Measurements from ENCODE around the gene ITIH2. TPM values are rescaled to one million over a fixed set of nuclear protein-coding genes. Genes with fewer than 3 reads are reported as not detected.

Gene ITIH2
- total RNA-seq, 1 donor from 2014 or later: not detected

- peaks cover 20% of the 10 kb centered on the region for H3K4me1 Mint-ChIP-seq
- H3K4me3 Mint-ChIP-seq: no peak overlapping the region
- H3K36me3 Mint-ChIP-seq (ENCODE audit: low read depth): peaks cover 15% of the 10 kb centered on the region
- H3K27me3 Mint-ChIP-seq (ENCODE audit: low read depth): no peaks in the 10 kb centered on the region
- no peaks in the 10 kb centered on the region for H3K9me3 Mint-ChIP-seq
- H3K27ac Mint-ChIP-seq (ENCODE audit: unreplicated experiment): no peak overlapping the region
- DNase-seq (ENCODE audit: low read depth, low spot score): no peak
- TF ChIP-seq CTCF (conservative IDR thresholded peaks at IDR 0.05): no peak
Measured at GRCh38 chr10:7795605-7796004, 92.5 kb downstream of the ITIH2 start.

GRCh38 chr10:7797582-7797981, 94.5 kb downstream of the ITIH2 start:
- Mint-ChIP-seq H3K9me3 (no peaks in the 10 kb centered on the region), H3K27me3 (ENCODE audit: low read depth) (no peaks in the 10 kb centered on the region), H3K27ac (ENCODE audit: unreplicated experiment) (no peak overlapping the region), H3K36me3 (ENCODE audit: low read depth) (peaks cover 15% of the 10 kb centered on the region), H3K4me3 (no peak overlapping the region), H3K4me1 (peaks cover 7% of the 10 kb centered on the region)
- DNase-seq (ENCODE audit: low read depth, low spot score): no peak
- TF ChIP-seq CTCF (conservative IDR thresholded peaks at IDR 0.05): no peak

Other genes with a start within 250 kb of the ITIH2 start
- not detected in 2 replicates for gene ITIH5, start 36.4 kb upstream of the ITIH2 start, total RNA-seq
- gene KIN, start 84.7 kb downstream of the ITIH2 start, total RNA-seq: 14.1 and 17.3 TPM in 2 replicates
- 241 and 245 TPM in 2 replicates for gene ATP5F1C, start 84.9 kb downstream of the ITIH2 start, total RNA-seq
- 11.5 and 11.8 TPM in 2 replicates for gene TAF3, start 115.2 kb downstream of the ITIH2 start, total RNA-seq